GM12878 (cell line): ENCODE measurements around the gene SCRN3. TPM values are rescaled to one million over a fixed set of nuclear protein-coding genes. Genes with fewer than 3 reads are reported as not detected.

ENCODE experiments used
- ATAC-seq: fragments of 200-7000 bp; cut with Tn5 transposase; 3 replicates; pipeline ENCODE4 v1.9.1; 2020; ENCODE audit warnings: mild to moderate bottlenecking, moderate library complexity
- BruUV-seq: library from RNA; stranded (reverse); fragments of 400-500 nt; replicated peaks from 2 replicates; lab custom pipeline; 2021; lab: Mats Ljungman, UMichigan
- CTCF ChIA-PET: fragments of 300-600 bp; sonication (Branson Sonifier 250); formaldehyde crosslinking; extraction: SDS; loops from one replicate; lab custom pipeline; 2021; ENCODE audit warnings: inconsistent platforms; lab: Yijun Ruan, JAX
- POLR2A ChIA-PET: fragments of 350-600 bp; formaldehyde crosslinking; extraction: SDS; loops from one replicate; lab custom pipeline; 2021; ENCODE audit warnings: inconsistent platforms; lab: Charles Lee
- RAD21 ChIA-PET: fragments of 300-600 bp; sonication (Branson Sonifier 250); formaldehyde crosslinking; loops from one replicate; lab custom pipeline; 2023; ENCODE audit warnings: antibody characterized with exemption; ENCODE audit not compliant: unreplicated experiment; lab: Charles Lee
- SMC1A ChIA-PET: fragments of 300-600 bp; sonication (Branson Sonifier 250); formaldehyde crosslinking; loops from one replicate; lab custom pipeline; 2023; ENCODE audit not compliant: unreplicated experiment, uncharacterized antibody; lab: Charles Lee
- DNase-seq: peaks from one replicate; pipeline ENCODE4 v3.0.0-alpha.2; 2011; ENCODE audit warnings: low read depth, low spot score
- FAIRE-seq: peaks from 3 replicates; lab custom pipeline; 2011; peaks lifted over from hg19 to GRCh38; lab: Jason Lieb, UNC
- H2AFZ ChIP-seq: 2 replicates; pipeline ENCODE4 v1.6.0; 2011; ENCODE audit warnings: low read depth, low read length, control low read depth; ENCODE audit not compliant: control insufficient read depth
- H3K27ac ChIP-seq: 2 replicates; pipeline ENCODE4 v1.5.1; 2011; ENCODE audit warnings: control low read depth; ENCODE audit not compliant: control insufficient read depth, insufficient read depth
- H3K27me3 ChIP-seq, 2 experiments: replicated peaks in 1 of 2; 2 replicates each; pipeline versions ENCODE4 v1.6.0 to v1.6.1; 2011; ENCODE audit warnings: low read length in 1 of 2; ENCODE audit not compliant: control insufficient read depth in 2 of 2, insufficient read depth in 2 of 2
- H3K36me3 ChIP-seq, 2 experiments: 2 replicates each; pipeline ENCODE4 v1.5.1; 2011; ENCODE audit warnings: low read length in 1 of 2; ENCODE audit not compliant: control insufficient read depth in 2 of 2, insufficient read depth in 2 of 2
- H3K4me1 ChIP-seq: 2 replicates; pipeline ENCODE4 v1.6.1; 2011; ENCODE audit warnings: mild to moderate bottlenecking, low read length, moderate library complexity, mixed read lengths; ENCODE audit not compliant: control insufficient read depth, insufficient read depth
- H3K4me2 ChIP-seq: 2 replicates; pipeline ENCODE4 v1.6.0; 2011; ENCODE audit warnings: control low read depth; ENCODE audit not compliant: control insufficient read depth, insufficient read depth
- H3K4me3 ChIP-seq: fragments of 200-600 bp; sonication (generic); 2 replicates; pipeline ENCODE4 v1.5.1; 2016
- H3K79me2 ChIP-seq: 2 replicates; pipeline ENCODE4 v1.6.0; 2011; ENCODE audit warnings: low read length; ENCODE audit not compliant: control insufficient read depth, insufficient read depth
- H3K9ac ChIP-seq: 2 replicates; pipeline ENCODE4 v1.8.0; 2011; ENCODE audit warnings: low read length, control low read depth, mixed read lengths; ENCODE audit not compliant: control insufficient read depth, insufficient read depth
- H3K9me3 ChIP-seq: replicated peaks from 3 replicates; pipeline ENCODE4 v1.5.1; 2011; ENCODE audit warnings: mild to moderate bottlenecking, low read length; ENCODE audit not compliant: control insufficient read depth, insufficient read depth
- H4K20me1 ChIP-seq: 2 replicates; pipeline ENCODE4 v1.6.0; 2011; ENCODE audit not compliant: control insufficient read depth, insufficient read depth
- ASH2L ChIP-seq: fragments of 300-600, 200-600 bp; sonication (generic); IDR thresholded peaks from 2 replicates; pipeline ENCODE4 v1.6.1; 2017; ENCODE audit warnings: low read depth, mild to moderate bottlenecking, borderline replicate concordance
- ATF7 ChIP-seq: fragments of 450-650 bp; IDR thresholded peaks from 2 replicates; pipeline ENCODE4 v1.6.1; 2016; ENCODE audit warnings: low read depth, mild to moderate bottlenecking
- BHLHE40 ChIP-seq, 2 experiments: fragments of 450-650 bp in 1 of 2; IDR thresholded peaks; 2 replicates each; pipeline ENCODE4 v1.6.1; 2011 to 2017; ENCODE audit warnings: low read depth in 2 of 2, borderline replicate concordance in 1 of 2, improper control_type of control experiment in 1 of 2, low read length in 1 of 2, mild to moderate bottlenecking in 1 of 2
- BMI1 ChIP-seq: fragments of 450-650 bp; IDR thresholded peaks from 2 replicates; pipeline ENCODE4 v1.6.1; 2016; ENCODE audit warnings: mild to moderate bottlenecking, moderate library complexity, borderline replicate concordance
- FOXM1 ChIP-seq: IDR thresholded peaks from 2 replicates; pipeline ENCODE4 v1.6.1; 2012; ENCODE audit warnings: low read depth, mild to moderate bottlenecking, inconsistent platforms, low read length, moderate library complexity
- GATAD2B ChIP-seq: fragments of 450-650 bp; conservative IDR thresholded peaks from 2 replicates; pipeline ENCODE4 v1.6.1; 2017; ENCODE audit warnings: low read depth, mild to moderate bottlenecking, moderate library complexity
- KDM1A ChIP-seq: fragments of 200-600 bp; sonication (generic); IDR thresholded peaks from 2 replicates; pipeline ENCODE4 v1.6.1; 2016; ENCODE audit warnings: borderline replicate concordance
- MEF2A ChIP-seq: IDR thresholded peaks from 2 replicates; pipeline ENCODE4 v1.6.1; 2011; ENCODE audit warnings: low read depth, mild to moderate bottlenecking, low read length, moderate library complexity; ENCODE audit not compliant: insufficient read depth
- MTA2 ChIP-seq: fragments of 450-650 bp; IDR thresholded peaks from 2 replicates; pipeline ENCODE4 v1.6.1; 2016; ENCODE audit warnings: low read depth, mild to moderate bottlenecking, moderate library complexity
- NR2C1 ChIP-seq: fragments of 450-650 bp; IDR thresholded peaks from 2 replicates; pipeline ENCODE4 v1.6.1; 2017; ENCODE audit warnings: antibody characterized with exemption, mild to moderate bottlenecking, moderate library complexity
- RBBP5 ChIP-seq: fragments of 200-600 bp; sonication (generic); conservative IDR thresholded peaks from 2 replicates; pipeline ENCODE4 v1.6.1; 2016
- ZBED1 ChIP-seq: IDR thresholded peaks from 2 replicates; pipeline ENCODE4 v1.6.1; 2016; ENCODE audit warnings: borderline replicate concordance
- ZSCAN29 ChIP-seq: fragments of 450-650 bp; IDR thresholded peaks from 2 replicates; pipeline ENCODE4 v1.6.1; 2017; ENCODE audit warnings: mild to moderate bottlenecking, moderate library complexity
- WGBS: methylation state at CpG from one replicate; pipeline ENCODE4 v1.1.6; 2016; ENCODE audit warnings: low lambda C conversion rate; ENCODE audit not compliant: insufficient replicate concordance, insufficient coverage; ENCODE audit errors: missing lambda C conversion rate; 5-methylcytosine and 5-hydroxymethylcytosine counted together
- in situ Hi-C: fragments of 300-500 bp; cut with MboI; formaldehyde crosslinking; loops from 9 replicates; pipeline ENCODE4 v1.14.3; 2018; ENCODE audit warnings: mixed read lengths
- intact Hi-C: fragments of 100-400 bp; cut with micrococcal nuclease; formaldehyde crosslinking; loops from one replicate; pipeline ENCODE4 v1.14.2; 2022; ENCODE audit not compliant: unreplicated experiment
- polyA plus RNA-seq, 11 experiments: library from polyadenylated mRNA; depleted of rRNA in 4 of 11; unstranded in 6 of 11; stranded (reverse) in 5 of 11; fragments of >200 nt; fragmentation: Nextera tagmentation in 4 of 11; fragmentation: Illumina TruSeq in 1 of 11; extraction: Ambion mirVana in 4 of 11; extraction: Trizol in 1 of 11; gene quantifications; 1 replicate in 1 of 11; 2 replicates in 10 of 11; pipeline versions ENCODE4 v1.2.1 to v1.2.3, GENCODE V29; 2011 to 2016; ENCODE audit warnings: inconsistent platforms in 2 of 11, missing spikeins in 2 of 11, low read depth in 1 of 11
- total RNA-seq, 4 experiments: library from RNA; depleted of rRNA in 3 of 4; stranded (reverse); fragments of >200 nt in 3 of 4; fragmentation: Illumina TruSeq in 1 of 4; extraction: Trizol in 1 of 4; gene quantifications; 2 replicates each; pipeline versions ENCODE4 v1.2.1 to v1.2.3, GENCODE V29; 2013 to 2021
- TF ChIP-seq, protein P1 (sequence below): IDR thresholded peaks from 2 replicates; pipeline ENCODE4 v1.6.1; 2012; ENCODE audit warnings: low read depth, low read length, improper control_type of control experiment

Gene SCRN3
- total and polyA plus RNA-seq, 10 of the 15 experiments (the other 5 are each of a cell fraction or from before 2014, with no cell fraction given), result 5.7 to 16.0 (median 13.0) TPM

DNA sequence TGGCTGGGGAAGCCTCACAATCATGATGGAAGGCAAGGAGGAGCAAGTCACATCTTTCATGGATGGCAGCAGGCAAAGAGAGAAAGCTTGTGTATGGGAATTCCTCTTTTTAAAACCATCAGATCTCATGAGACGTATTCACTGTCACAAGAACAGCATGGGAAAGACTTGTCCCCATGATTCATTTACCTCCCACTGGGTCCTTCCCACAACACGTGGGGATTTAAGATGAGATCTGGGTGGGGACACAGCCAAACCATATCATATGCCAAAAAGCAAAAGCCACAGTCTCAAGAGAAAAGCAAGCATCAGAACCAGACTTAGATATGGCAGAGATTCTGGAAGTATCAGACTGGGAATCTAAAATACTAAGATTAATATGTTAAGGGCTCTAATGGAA is 30.0 kb upstream of the SCRN3 start:
- ChIA-PET POLR2A (no interaction called here), SMC1A (no interaction called here), CTCF (interaction anchor here (0.6 kb wide), 1 partner anchor 162 kb away, joined by 4 read pairs; no protein-coding TSS in a partner anchor), RAD21 (no interaction called here)
- no peaks in the 10 kb centered on the region for H3K79me2 ChIP-seq
- H3K4me1 ChIP-seq, result no peaks in the 10 kb centered on the region
- H3K9me3 ChIP-seq, result peaks cover 6% of the 10 kb centered on the region; the same call in 1 of the 3 replicates
- no peak overlapping the region for H3K4me2 ChIP-seq
- no peak for DNase-seq
- 92% methylated on average over 2 of the region's 2 CpGs for WGBS
- H3K36me3 ChIP-seq, result peaks cover 1 to 6% of the 10 kb centered on the region in 2 experiments; a peak in 3 of 4 replicates
- H3K4me3 ChIP-seq, result no peak overlapping the region
- H4K20me1 ChIP-seq, result no peaks in the 10 kb centered on the region
- in situ Hi-C loops, result no loop called here
- no peak for ATAC-seq
- no peak overlapping the region for H3K27ac ChIP-seq
- H3K9ac ChIP-seq, result no peak overlapping the region
- intact Hi-C loops, result no loop called here
- no peak for FAIRE-seq
- H3K27me3 ChIP-seq, result no peaks in the 10 kb centered on the region
- no peak overlapping the region for H2AFZ ChIP-seq
- TF ChIP-seq KDM1A, result no peak
- TF ChIP-seq GATAD2B, result no peak
- TF ChIP-seq NR2C1, result no peak
- TF ChIP-seq MTA2, result no peak
- no peak for TF ChIP-seq RBBP5
- no peak for TF ChIP-seq MEF2A
- TF ChIP-seq BMI1, result no peak
- TF ChIP-seq ZBED1, result no peak
- no peak for TF ChIP-seq ASH2L
- BruUV-seq, result no TSS peak

DNA sequence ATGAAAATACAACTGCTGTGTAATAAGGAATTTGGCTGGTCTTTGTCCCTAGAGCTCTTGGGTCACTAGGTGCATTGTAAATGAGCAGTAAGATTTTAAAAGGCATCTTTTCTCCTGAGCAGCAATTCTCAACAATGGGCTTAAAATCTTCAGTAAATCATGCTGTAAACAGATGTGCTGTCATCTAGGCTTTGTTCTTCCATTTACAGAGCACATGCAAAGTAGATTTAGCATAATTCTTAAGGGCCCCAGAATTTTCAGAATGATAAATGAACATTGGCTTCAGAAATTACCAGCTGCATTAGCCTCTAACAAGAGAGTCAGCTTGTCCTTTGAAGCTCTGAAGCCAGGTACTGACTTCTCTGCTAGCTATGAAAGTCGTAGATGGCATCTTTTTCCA is 26.8 kb upstream of the SCRN3 start:
- Histone ChIP-seq H3K27ac (no peak overlapping the region), H3K4me3 (no peak overlapping the region), H3K36me3 (peaks cover 1 to 10% of the 10 kb centered on the region in 2 experiments; a peak in 3 of 4 replicates), H3K9ac (no peak overlapping the region), H3K79me2 (no peaks in the 10 kb centered on the region), H3K4me2 (no peak overlapping the region), H3K9me3 (peaks cover 6% of the 10 kb centered on the region; the same call in 1 of the 3 replicates), H3K4me1 (no peaks in the 10 kb centered on the region), H2AFZ (no peak overlapping the region), H4K20me1 (no peaks in the 10 kb centered on the region), H3K27me3 (no peaks in the 10 kb centered on the region)
- SMC1A ChIA-PET, result interaction anchor here (0.9 to 1.6 kb wide), 3 partner anchors 11 to 32 kb away, joined by 3 read pairs; no protein-coding TSS in a partner anchor
- ATAC-seq (no peak), DNase-seq (no peak), FAIRE-seq (no peak)
- intact Hi-C loops (no loop called here), in situ Hi-C loops (no loop called here)
- 94% methylated on average over 1 of the region's 1 CpG for WGBS
- BruUV-seq, result no TSS peak
- RAD21 ChIA-PET, result no interaction called here
- POLR2A ChIA-PET, result interaction anchor here (0.5 kb wide), 1 partner anchor 255 kb away, joined by 3 read pairs; no protein-coding TSS in a partner anchor
- CTCF ChIA-PET, result interaction anchor here (1.2 to 1.3 kb wide), 2 partner anchors 27 to 329 kb away, joined by 3 to 8 read pairs; no protein-coding TSS in a partner anchor
- TF ChIP-seq ATF7, result no peak
- TF ChIP-seq FOXM1, result no peak
- TF ChIP-seq, protein P1, sequence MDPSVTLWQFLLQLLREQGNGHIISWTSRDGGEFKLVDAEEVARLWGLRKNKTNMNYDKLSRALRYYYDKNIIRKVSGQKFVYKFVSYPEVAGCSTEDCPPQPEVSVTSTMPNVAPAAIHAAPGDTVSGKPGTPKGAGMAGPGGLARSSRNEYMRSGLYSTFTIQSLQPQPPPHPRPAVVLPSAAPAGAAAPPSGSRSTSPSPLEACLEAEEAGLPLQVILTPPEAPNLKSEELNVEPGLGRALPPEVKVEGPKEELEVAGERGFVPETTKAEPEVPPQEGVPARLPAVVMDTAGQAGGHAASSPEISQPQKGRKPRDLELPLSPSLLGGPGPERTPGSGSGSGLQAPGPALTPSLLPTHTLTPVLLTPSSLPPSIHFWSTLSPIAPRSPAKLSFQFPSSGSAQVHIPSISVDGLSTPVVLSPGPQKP, result no peak
- TF ChIP-seq BHLHE40 (IDR thresholded peaks at IDR 0.05; ENCODE audit: borderline replicate concordance in 1 of 2, low read depth in 2 of 2, low read length in 1 of 2), result no peak
- TF ChIP-seq ZSCAN29, result no peak
